ENCODE measurements around the gene NEDD4L. TPM values are rescaled to one million over a fixed set of nuclear protein-coding genes. Genes with fewer than 3 reads are reported as not detected.

The NEDD4L gene
- total RNA-seq, 1 donor from 2014 or later, result 41.4 TPM

DNA sequence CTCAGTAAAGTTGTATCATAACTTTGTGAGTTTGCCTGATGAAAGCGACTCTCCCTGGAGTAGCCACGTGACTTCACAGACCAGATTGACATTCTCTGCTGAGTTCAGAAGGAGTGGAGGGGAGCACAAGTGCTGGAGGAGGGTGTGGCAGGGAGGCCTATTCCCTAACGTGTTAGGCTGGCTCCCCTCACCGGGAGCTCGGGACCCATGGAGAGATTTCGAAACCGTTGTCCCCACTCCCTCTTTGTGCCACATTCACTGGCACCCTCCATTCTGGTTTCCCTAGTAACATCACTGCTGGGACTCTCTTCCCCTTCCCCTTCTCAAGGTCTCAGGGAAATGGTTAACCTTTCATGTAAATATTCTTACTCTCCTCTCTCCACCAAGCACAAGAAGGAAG, 304.9 kb downstream of the NEDD4L start:
- no peaks in the 10 kb centered on the region for H3K27me3 Mint-ChIP-seq (ENCODE audit: low read depth)
- DNase-seq (ENCODE audit: low read depth, low spot score), result no peak
- TF ChIP-seq, protein P1, sequence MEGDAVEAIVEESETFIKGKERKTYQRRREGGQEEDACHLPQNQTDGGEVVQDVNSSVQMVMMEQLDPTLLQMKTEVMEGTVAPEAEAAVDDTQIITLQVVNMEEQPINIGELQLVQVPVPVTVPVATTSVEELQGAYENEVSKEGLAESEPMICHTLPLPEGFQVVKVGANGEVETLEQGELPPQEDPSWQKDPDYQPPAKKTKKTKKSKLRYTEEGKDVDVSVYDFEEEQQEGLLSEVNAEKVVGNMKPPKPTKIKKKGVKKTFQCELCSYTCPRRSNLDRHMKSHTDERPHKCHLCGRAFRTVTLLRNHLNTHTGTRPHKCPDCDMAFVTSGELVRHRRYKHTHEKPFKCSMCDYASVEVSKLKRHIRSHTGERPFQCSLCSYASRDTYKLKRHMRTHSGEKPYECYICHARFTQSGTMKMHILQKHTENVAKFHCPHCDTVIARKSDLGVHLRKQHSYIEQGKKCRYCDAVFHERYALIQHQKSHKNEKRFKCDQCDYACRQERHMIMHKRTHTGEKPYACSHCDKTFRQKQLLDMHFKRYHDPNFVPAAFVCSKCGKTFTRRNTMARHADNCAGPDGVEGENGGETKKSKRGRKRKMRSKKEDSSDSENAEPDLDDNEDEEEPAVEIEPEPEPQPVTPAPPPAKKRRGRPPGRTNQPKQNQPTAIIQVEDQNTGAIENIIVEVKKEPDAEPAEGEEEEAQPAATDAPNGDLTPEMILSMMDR (conservative IDR thresholded peaks at IDR 0.05), result no peak
- no peak overlapping the region for H3K27ac Mint-ChIP-seq (ENCODE audit: unreplicated experiment)
- no peak overlapping the region for H3K4me3 Mint-ChIP-seq
- peaks cover 11% of the 10 kb centered on the region for H3K36me3 Mint-ChIP-seq (ENCODE audit: low read depth)
- H3K4me1 Mint-ChIP-seq, result peaks cover 13% of the 10 kb centered on the region
- H3K9me3 Mint-ChIP-seq, result no peaks in the 10 kb centered on the region

DNA sequence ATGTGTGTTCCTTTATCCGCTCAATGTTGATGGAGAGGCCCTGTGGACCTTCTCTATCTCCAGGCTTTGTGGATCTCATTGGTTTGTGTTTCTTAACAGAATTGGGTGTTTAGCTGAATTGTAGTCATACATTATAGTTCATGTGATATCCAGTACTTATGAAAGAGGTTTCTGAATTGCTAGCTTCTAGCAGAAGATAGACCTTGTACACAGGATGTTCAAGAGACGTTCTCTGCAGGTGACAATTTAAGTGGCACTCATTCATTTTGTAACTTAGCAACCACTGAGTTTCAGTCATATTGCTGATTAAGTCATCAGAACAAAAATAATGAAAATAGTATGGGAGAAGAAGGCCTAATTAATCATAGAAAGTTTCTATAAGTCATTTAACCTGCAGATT, 305.6 kb downstream of the NEDD4L start:
- DNase-seq (ENCODE audit: low read depth, low spot score), result no peak
- Mint-ChIP-seq H3K27me3 (ENCODE audit: low read depth) (no peaks in the 10 kb centered on the region), H3K27ac (ENCODE audit: unreplicated experiment) (no peak overlapping the region), H3K4me1 (peaks cover 8% of the 10 kb centered on the region), H3K4me3 (no peak overlapping the region), H3K9me3 (no peaks in the 10 kb centered on the region), H3K36me3 (ENCODE audit: low read depth) (peaks cover 14% of the 10 kb centered on the region)
- TF ChIP-seq, protein P1 (conservative IDR thresholded peaks at IDR 0.05), result no peak

DNA sequence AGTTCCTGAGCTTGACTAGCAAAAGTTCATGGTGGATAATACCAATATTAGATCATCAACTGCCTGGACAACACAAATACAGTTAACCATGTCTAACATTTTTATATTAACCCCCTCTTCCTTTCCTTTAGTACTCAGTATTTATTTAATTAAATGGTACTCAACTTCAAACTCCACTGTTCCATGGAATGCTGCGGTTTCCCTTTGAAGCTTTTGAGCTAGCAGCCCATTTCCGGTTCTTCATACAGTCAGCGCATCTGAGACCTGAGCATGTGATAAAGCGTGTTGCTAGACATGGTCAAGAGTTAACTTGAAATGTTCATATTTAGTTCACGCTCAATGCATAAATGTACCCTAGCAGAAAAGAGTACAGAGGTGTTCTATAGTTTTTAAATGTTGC, 306.5 kb downstream of the NEDD4L start:
- H3K36me3 Mint-ChIP-seq (ENCODE audit: low read depth), result peaks cover 17% of the 10 kb centered on the region
- no peaks in the 10 kb centered on the region for H3K27me3 Mint-ChIP-seq (ENCODE audit: low read depth)
- DNase-seq (ENCODE audit: low read depth, low spot score), result no peak
- no peak overlapping the region for H3K27ac Mint-ChIP-seq (ENCODE audit: unreplicated experiment)
- H3K4me3 Mint-ChIP-seq, result no peak overlapping the region
- no peaks in the 10 kb centered on the region for H3K4me1 Mint-ChIP-seq
- no peaks in the 10 kb centered on the region for H3K9me3 Mint-ChIP-seq
- TF ChIP-seq, protein P1 (conservative IDR thresholded peaks at IDR 0.05), result no peak

DNA sequence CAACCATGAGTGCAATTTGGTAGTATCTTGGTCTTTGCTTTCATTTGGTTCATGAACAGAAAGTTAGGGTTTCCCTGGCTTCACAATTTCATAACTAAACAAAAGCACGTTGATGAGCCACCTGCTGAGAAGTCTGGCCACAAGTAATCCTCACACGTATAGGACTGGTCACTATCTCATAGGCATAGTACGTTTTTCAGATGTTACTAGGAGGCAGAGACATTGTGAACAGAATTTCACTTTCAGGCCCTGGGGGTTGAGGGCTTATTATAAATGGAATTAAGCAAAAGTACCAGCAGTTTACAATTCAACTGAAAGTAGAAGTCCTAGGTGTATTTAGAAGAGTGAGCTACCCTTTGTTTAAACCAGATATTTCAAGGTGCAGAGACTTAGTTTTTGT, 307.8 kb downstream of the NEDD4L start:
- Mint-ChIP-seq H3K27me3 (ENCODE audit: low read depth) (no peaks in the 10 kb centered on the region), H3K27ac (ENCODE audit: unreplicated experiment) (no peak overlapping the region), H3K4me1 (no peaks in the 10 kb centered on the region), H3K4me3 (no peak overlapping the region), H3K9me3 (no peaks in the 10 kb centered on the region), H3K36me3 (ENCODE audit: low read depth) (peaks cover 17% of the 10 kb centered on the region)
- TF ChIP-seq, protein P1 (conservative IDR thresholded peaks at IDR 0.05), result no peak
- no peak for DNase-seq (ENCODE audit: low read depth, low spot score)

DNA sequence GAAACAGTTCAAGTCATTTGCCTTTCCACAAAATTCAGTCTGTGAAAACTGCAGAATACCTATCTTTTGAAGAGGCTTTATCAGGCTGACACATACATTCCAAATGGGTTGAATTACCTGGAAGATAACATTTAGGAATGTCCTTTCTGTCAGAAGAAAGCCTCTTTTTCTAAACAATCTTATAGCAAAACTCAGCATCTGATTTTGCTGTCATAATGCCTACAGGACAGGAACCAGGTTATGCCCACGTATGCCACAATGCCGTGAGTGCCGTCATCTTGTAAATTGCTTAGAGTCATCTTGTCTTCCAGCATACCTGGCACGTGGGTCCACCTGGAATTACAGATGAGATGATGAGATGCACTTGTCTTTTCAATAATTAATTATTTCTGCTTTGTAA, 309.6 kb downstream of the NEDD4L start:
- Mint-ChIP-seq H3K27ac (ENCODE audit: unreplicated experiment) (no peak overlapping the region), H3K36me3 (ENCODE audit: low read depth) (peaks cover 17% of the 10 kb centered on the region), H3K4me3 (no peak overlapping the region), H3K9me3 (no peaks in the 10 kb centered on the region), H3K4me1 (no peaks in the 10 kb centered on the region), H3K27me3 (ENCODE audit: low read depth) (no peaks in the 10 kb centered on the region)
- TF ChIP-seq, protein P1 (conservative IDR thresholded peaks at IDR 0.05), result no peak
- DNase-seq (ENCODE audit: low read depth, low spot score), result no peak

DNA sequence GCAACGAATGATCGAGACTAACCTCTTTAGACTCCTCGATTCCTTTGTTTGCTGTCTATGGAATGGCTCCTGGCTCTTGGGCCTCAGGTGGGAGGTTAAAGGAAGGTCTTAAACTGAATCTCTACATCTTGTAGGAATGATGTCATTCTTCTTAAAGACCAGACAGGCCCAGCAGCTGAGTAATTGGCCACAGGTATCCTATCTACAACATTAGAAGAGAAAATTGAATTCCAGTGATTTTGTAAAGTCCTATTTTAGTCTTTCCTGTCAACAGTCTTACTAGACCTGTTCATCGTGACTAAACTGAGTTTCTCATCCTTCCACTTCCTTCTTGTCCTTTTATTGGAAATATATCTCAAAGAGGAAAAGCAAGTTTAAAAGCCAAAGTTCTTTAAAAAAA, 310.0 kb downstream of the NEDD4L start:
- no peaks in the 10 kb centered on the region for H3K27me3 Mint-ChIP-seq (ENCODE audit: low read depth)
- TF ChIP-seq, protein P1 (conservative IDR thresholded peaks at IDR 0.05), result no peak
- H3K36me3 Mint-ChIP-seq (ENCODE audit: low read depth), result peaks cover 14% of the 10 kb centered on the region
- no peak overlapping the region for H3K27ac Mint-ChIP-seq (ENCODE audit: unreplicated experiment)
- peaks cover 2% of the 10 kb centered on the region for H3K4me1 Mint-ChIP-seq
- H3K9me3 Mint-ChIP-seq, result no peaks in the 10 kb centered on the region
- H3K4me3 Mint-ChIP-seq, result no peak overlapping the region
- DNase-seq (ENCODE audit: low read depth, low spot score), result no peak
